GM18508 (cell line): Measurements from ENCODE around the gene MFAP3L.
"Not testable (repeated sequence)": the region's sequence is repeated elsewhere in the genome, so short reads cannot be mapped to it uniquely, and the experiment has no call there.

Source experiments
- ATAC-seq: cut with Tn5 transposase; IDR thresholded peaks from one replicate; pipeline ENCODE4 v1.9.1; 2021; ENCODE audit warnings: moderate number of reproducible peaks; ENCODE audit not compliant: insufficient read depth, unreplicated experiment

The MFAP3L gene

DNA sequence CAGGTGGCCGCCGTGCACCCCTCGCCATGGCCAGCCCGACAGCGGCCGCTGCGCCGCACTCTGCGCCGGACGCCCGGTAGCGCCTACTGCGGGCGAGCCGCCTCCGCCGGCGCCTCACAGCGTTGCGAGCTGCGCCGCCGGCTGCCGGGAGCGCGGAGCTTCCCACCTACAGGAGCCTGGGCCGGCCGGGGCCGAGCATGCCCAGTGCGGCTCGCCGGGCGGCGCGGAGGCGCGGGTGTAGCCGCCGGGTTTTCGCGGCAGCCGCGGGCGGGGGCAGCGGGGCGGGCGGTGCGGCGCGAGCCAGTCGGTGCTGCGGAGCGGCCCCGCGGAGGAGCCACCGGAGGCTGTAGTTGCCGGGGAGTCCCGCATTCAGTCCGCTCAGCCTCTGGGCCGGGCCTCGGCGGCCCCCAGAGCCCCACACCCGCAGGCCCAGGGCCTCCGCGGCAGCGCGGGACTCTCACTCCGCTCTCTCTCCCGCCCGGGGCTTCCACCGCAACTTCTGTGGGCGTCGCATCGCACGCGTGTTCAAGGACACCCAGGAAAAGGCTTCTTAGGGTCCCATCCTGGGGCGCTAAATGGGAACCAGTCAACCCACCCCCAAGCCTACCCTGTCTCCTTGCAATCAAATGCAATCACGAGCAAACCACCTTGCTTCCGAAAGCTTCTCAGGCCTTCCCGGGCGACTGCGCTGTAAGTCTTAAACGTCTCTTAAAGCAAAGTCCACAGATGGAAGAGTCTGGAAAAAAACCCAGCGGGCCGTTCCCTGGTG lies at the start of gene MFAP3L:
Gene MFAP3L, minus strand, starts transcription at position 143 of the 769 bp plus-strand sequence. CDS start 20,518 bp downstream, outside the sequence.
- ATAC-seq = peak; percentile 58

GRCh38 chr4:170071196-170071595 lies 45.0 kb upstream of the MFAP3L start:
- no peak for ATAC-seq

GRCh38 chr4:170068438-170069128 lies 42.4 kb upstream of the MFAP3L start:
- ATAC-seq = no peak

GRCh38 chr4:170059421-170059820 lies 33.2 kb upstream of the MFAP3L start:
- no peak for ATAC-seq

DNA sequence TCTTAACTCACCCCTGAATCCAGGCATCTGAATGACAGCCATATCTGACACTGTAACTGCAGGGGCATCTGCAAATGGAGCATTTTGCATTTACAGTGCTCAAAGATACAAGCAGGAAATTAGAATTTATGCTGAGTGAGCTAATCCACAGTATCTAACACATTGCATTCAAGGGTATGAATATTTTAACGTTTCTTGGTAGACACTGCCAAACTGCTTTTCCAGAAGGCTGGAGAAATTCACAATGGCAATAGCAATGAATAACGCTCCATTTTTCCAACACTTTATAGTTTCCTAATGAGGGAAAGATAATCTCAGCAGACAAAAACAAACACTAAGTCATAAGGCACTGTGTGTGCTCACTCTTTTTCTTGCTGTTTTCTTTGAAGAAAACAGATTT lies 32.6 kb upstream of the MFAP3L start:
- ATAC-seq = no peak

DNA sequence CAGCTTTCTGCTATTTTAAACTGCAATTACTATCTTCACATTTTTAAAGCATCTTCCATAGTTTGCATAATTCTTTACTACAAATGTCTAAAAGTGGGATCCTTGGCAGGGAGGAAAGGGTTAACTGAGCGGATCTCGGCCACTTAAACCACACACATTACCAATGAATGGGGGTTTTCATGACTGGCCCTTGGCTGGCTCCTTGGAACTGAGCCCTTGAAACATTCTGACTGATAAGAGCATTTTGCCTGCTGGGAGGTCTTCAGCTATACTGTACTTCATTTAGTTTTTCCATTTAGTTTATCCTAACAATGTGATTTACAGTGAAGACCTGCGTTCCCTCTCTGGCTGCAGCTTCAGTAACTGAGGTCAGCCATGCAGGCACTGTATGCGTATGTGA lies 31.7 kb upstream of the MFAP3L start:
- no peak for ATAC-seq

DNA sequence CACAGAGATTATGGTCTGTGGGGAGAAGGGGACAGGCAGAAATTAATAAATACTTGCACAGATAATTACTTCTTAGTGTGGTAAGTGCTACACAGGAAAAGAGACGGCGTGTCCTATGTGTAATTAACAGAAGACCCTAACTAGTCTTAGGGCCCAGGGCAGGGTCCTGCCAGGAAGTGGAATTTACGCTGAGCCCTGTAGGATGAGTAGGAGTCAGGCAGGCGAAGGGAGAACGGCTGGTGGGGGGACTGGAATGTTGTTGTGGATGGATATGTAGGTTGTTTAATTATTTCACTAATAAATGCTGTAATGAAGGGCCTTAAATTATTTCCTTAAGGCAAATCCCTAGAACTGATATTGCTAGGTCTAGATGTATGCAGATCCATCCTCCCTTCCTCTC lies 26.7 kb upstream of the MFAP3L start:
- ATAC-seq = no peak

GRCh38 chr4:170051402-170051801 lies 25.2 kb upstream of the MFAP3L start:
- no peak for ATAC-seq

GRCh38 chr4:170049766-170050165 lies 23.6 kb upstream of the MFAP3L start:
- ATAC-seq = no peak

DNA sequence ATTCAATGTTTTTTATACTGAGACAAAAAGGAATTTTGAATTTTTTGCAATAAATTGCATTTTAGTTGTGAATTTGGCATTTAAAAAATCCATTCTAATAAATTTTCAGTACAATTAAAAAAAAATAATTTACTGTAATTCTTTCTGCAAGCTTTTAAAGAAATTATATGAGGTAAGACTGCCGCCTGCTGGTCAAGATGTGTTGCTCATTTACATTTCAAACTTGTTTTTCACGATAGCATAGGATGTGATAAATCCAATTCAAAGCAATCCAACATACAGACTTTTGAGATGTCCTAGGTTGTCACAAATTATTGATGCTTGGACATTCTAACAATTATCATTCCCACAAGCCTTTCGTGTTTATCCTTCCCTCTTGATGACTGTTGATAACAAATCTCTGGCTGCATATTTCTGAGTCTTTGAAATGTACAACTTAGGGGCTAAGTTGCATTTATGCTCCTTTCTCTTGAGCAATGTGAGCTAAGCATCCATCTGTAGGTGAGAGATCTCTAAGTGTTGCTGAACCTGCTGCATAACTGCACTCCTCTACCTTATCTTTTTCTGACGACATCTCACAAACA lies 21.7 kb upstream of the MFAP3L start:
- no peak for ATAC-seq

GRCh38 chr4:170046156-170046555 lies 20.0 kb upstream of the MFAP3L start:
- ATAC-seq = not testable (repeated sequence)

- no peak for ATAC-seq
These were observed 14.0 kb upstream of the MFAP3L start for GRCh38 chr4:170040031-170040680.

DNA sequence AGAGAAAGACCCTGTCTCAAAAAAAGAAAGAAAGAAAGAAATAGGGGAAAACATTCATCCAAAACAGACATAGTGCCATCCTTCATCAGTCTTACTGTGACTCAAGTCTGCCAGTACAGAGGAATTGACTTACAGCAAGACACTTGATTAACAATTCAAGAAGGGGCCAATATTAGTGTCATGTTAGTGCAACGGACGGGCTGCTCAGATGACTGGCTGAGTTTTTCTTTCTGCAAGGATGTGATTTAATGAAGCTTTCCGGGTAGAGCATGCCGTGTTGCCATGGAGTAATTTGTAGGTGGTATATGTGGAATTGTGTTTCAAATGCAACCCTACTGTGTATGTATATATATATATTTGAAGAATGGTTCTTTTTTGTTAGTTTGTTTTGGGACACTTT lies 12.6 kb upstream of the MFAP3L start:
- no peak for ATAC-seq

DNA sequence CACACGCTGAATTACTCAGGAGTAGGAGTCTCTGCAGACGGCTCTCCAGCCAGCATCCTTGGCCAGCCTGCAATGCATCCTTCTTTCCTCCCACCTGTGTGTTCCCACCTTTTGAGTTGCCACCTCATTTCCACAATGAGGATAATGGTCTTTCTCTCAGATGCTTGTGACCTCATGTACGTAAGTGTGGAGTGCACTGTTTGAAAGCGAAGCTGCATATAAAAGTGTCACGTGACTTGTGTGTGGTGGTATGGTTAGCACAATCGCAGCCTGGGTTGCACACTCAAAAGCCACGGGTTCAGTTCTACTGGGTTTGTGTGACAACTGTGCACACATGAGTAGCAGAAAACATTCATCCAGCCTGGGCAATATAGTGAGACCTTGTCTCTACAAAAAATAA lies 12.0 kb upstream of the MFAP3L start:
- no peak for ATAC-seq

GRCh38 chr4:170037481-170037880 lies 11.3 kb upstream of the MFAP3L start:
- ATAC-seq = no peak

GRCh38 chr4:170035845-170036244 lies 9.7 kb upstream of the MFAP3L start:
- ATAC-seq = no peak

- ATAC-seq = no peak
These were observed 9.0 kb upstream of the MFAP3L start for GRCh38 chr4:170035231-170035630.

- no peak for ATAC-seq
These were observed 7.8 kb upstream of the MFAP3L start for GRCh38 chr4:170033999-170034398.

DNA sequence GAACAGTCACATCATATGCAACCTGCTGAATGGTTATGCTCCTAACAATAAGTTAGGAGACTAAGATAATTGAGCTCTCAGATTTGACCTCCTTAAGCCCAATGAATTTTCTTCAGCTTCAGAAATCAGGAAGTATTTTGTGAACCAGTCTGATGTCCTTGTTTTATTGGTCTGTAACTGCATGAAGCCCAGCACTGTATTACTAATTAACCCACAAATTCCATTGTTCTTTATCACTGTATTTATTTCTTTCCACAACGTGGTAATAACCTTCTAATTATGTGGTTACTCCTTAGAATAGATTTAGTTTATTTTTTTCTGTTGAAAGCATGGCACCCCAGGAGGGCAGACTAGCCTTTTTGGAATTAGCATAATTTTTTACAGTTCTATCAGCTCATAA lies 3.9 kb upstream of the MFAP3L start:
- ATAC-seq = no peak

- ATAC-seq = peak; percentile 54
These were observed 1.1 kb upstream of the MFAP3L start for GRCh38 chr4:170027181-170027829.
